Neural cell (in vitro differentiated cells): ENCODE measurements around the gene NFU1.

Experiments
- CTCF ChIP-seq: fragments of 450-650 bp; IDR thresholded peaks from 2 replicates; pipeline ENCODE4 v1.5.1; 2014; ENCODE audit warnings: antibody characterized with exemption, mild to moderate bottlenecking, moderate library complexity; ENCODE audit not compliant: poor library complexity, severe bottlenecking
- EZH2 ChIP-seq: fragments of 200-600, 300-800 bp; shearing (Covaris generic), sonication (generic); IDR thresholded peaks from 2 replicates; pipeline ENCODE4 v1.6.1; 2014; ENCODE audit warnings: antibody characterized with exemption, low read length, borderline replicate concordance, mild to moderate bottlenecking; ENCODE audit not compliant: insufficient read depth, poor library complexity, severe bottlenecking
- POLR2AphosphoS5 ChIP-seq: IDR thresholded peaks from 2 replicates; pipeline ENCODE4 v1.6.1; 2012
- SMC3 ChIP-seq: fragments of 450-650 bp; conservative IDR thresholded peaks from 2 replicates; pipeline ENCODE4 v1.6.1; 2014; ENCODE audit warnings: antibody characterized with exemption, mild to moderate bottlenecking, moderate library complexity; ENCODE audit not compliant: poor library complexity

DNA sequence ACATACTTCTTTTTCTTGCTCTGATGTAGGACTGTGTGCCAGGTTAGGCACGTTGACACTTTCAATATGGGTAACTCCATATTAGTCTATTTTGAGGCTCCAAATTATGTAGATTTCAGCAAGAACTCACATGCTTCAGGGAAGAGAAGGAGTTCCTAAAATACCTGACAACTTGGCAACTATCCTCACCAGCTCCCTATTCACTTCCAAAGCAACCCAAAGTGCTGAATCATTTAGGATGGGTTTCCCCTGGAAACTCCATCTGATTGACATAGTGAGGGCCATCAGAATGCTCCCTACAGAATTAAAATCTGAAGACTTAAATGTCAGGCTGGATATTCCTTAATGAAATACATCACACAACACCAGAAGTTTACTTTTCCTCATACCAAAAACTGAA lies 32.5 kb upstream of the NFU1 start:
- TF ChIP-seq POLR2AphosphoS5 (no peak), SMC3 (no peak), EZH2 (no peak), CTCF (no peak)
